Transverse colon (tissue), 4 donors: Measurements from ENCODE around the gene SLC32A1.

Experiments used
- CTCF ChIP-seq, 5 experiments: fragments of 200-600 bp in 3 of 5; fragments of 450-650 bp in 2 of 5; sonication (generic) in 3 of 5; IDR thresholded peaks; 1 replicate in 2 of 5; 2 replicates in 3 of 5; pipeline ENCODE4 v1.5.1; 2016 to 2017; ENCODE audit warnings: antibody characterized with exemption in 5 of 5, inconsistent platforms in 3 of 5, mild to moderate bottlenecking in 2 of 5, moderate library complexity in 1 of 5
- EP300 ChIP-seq: sonication (generic); formaldehyde crosslinking; IDR thresholded peaks from one replicate; pipeline ENCODE4 v1.6.1; 2017; ENCODE audit warnings: antibody characterized with exemption, low read depth
- POLR2A ChIP-seq: fragments of 450-650 bp; IDR thresholded peaks from one replicate; pipeline ENCODE4 v1.6.1; 2016; ENCODE audit warnings: antibody characterized with exemption, mild to moderate bottlenecking, moderate library complexity
- POLR2AphosphoS5 ChIP-seq, 3 donors: sonication (generic); formaldehyde crosslinking; IDR thresholded peaks; one replicate each; pipeline ENCODE4 v1.6.1; 2016; ENCODE audit warnings: antibody characterized with exemption in 3 of 3

GRCh38 chr20:38759106-38759505, 34.8 kb downstream of the SLC32A1 start:
- TF ChIP-seq CTCF (IDR thresholded peaks at IDR 0.05): no peak
- TF ChIP-seq POLR2A: no peak
- TF ChIP-seq EP300: no peak
- no peak for TF ChIP-seq POLR2AphosphoS5 (IDR thresholded peaks at IDR 0.05)
